Stimulated activated memory B cell treated with anti-CD40 and anti-IgM and Interleukin-4, amounts not matched to agents 10 μg/mL and 1 μg/mL and 100 μg/mL, for 72 hours (primary cell): ENCODE data around the gene OR51V1.
"Not testable (repeated sequence)": the region's sequence is repeated elsewhere in the genome, so short reads cannot be mapped to it uniquely, and the experiment has no call there.

Source experiments
- ATAC-seq: fragments of 150-1000 bp; cut with Tn5 transposase; 2 replicates; pipeline ENCODE4 v1.10.0; 2021
- H3K27ac Mint-ChIP-seq: one replicate; pipeline ENCODE4 v1.8.0; 2022; ENCODE audit warnings: mild to moderate bottlenecking, mixed read lengths
- H3K27me3 Mint-ChIP-seq: one replicate; pipeline ENCODE4 v1.8.0; 2022; ENCODE audit warnings: mixed read lengths
- H3K36me3 Mint-ChIP-seq: one replicate; pipeline ENCODE4 v1.8.0; 2022; ENCODE audit warnings: mixed read lengths
- H3K4me1 Mint-ChIP-seq: one replicate; pipeline ENCODE4 v1.8.0; 2022; ENCODE audit warnings: mixed read lengths
- H3K4me3 Mint-ChIP-seq: one replicate; pipeline ENCODE4 v1.8.0; 2022; ENCODE audit warnings: mild to moderate bottlenecking, moderate library complexity, mixed read lengths
- H3K9me3 Mint-ChIP-seq: one replicate; pipeline ENCODE4 v1.8.0; 2022; ENCODE audit warnings: mixed read lengths

The OR51V1 gene

DNA sequence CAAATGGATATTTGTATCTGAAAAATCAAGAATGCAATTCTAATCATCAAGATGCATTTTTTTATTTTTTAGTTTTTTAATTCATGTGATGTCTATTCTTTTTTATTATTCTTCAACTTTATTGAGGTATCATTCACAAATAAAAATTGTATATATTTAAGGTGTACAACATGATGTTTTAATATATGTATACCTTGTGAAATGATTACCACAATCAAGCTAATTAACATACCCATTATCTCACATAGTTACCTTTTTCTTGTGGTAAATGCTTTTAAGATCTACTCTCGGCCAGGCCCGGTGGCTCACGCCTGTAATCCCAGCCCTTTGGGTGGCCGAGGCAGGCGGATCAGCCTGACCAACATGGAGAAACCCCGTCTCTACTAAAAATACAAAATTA, 22.7 kb upstream of the OR51V1 start:
- no peaks in the 10 kb centered on the region for H3K36me3 Mint-ChIP-seq
- H3K9me3 Mint-ChIP-seq: peaks cover 3% of the 10 kb centered on the region
- ATAC-seq: no peak
- H3K4me1 Mint-ChIP-seq: no peaks in the 10 kb centered on the region
- H3K27me3 Mint-ChIP-seq: peaks cover 8% of the 10 kb centered on the region
- H3K27ac Mint-ChIP-seq: no peak overlapping the region
- no peak overlapping the region for H3K4me3 Mint-ChIP-seq

- no peak for ATAC-seq
- H3K4me1 Mint-ChIP-seq: no peaks in the 10 kb centered on the region
- no peaks in the 10 kb centered on the region for H3K36me3 Mint-ChIP-seq
- peaks cover 3% of the 10 kb centered on the region for H3K9me3 Mint-ChIP-seq
- no peak overlapping the region for H3K27ac Mint-ChIP-seq
- H3K4me3 Mint-ChIP-seq: no peak overlapping the region
- H3K27me3 Mint-ChIP-seq: no peaks in the 10 kb centered on the region
Measured at GRCh38 chr11:5210376-5210885, 9.9 kb upstream of the OR51V1 start.

DNA sequence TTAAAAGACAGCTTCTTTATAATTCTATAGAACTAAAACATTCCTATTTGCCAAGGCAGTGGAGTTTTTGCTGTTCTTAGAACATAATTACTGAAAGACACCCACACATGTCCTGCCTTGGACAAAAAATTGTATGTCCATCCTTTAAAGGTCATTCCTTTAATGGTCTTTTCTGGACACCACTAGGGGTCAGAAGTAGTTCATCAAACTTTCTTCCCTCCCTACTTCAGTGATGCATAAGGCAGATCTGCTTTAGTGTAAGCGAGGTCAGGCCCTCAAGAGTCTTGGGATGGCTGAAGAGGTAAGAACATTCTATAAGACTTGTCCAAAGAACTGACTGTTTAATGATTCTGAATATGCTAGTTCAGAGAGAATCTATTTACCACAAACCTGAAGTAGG, 4.3 kb upstream of the OR51V1 start:
- Mint-ChIP-seq H3K27me3 (peaks cover 24% of the 10 kb centered on the region), H3K36me3 (no peaks in the 10 kb centered on the region), H3K4me3 (no peak overlapping the region), H3K9me3 (no peaks in the 10 kb centered on the region), H3K4me1 (no peaks in the 10 kb centered on the region), H3K27ac (no peak overlapping the region)
- ATAC-seq: no peak

DNA sequence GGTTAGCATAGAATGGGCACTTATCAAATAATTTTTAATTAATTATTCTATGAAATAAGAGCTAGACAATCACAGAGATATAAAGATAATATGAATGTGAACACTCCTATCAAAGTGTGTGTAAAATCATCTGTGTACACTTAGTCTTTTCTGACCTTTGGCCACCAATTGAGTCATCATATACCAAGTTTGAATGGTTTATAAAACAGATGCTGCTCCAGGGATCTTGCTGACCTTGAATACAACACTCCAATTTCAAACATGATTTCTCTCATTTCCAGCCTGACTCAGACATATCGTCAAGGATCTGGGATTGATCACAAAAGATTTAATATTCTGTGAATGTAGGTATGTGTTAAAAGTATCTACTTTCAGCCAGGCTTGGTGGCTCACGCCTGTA, 2.9 kb upstream of the OR51V1 start:
- H3K36me3 Mint-ChIP-seq: no peaks in the 10 kb centered on the region
- H3K27me3 Mint-ChIP-seq: peaks cover 28% of the 10 kb centered on the region
- no peak overlapping the region for H3K27ac Mint-ChIP-seq
- ATAC-seq: no peak
- no peaks in the 10 kb centered on the region for H3K4me1 Mint-ChIP-seq
- H3K4me3 Mint-ChIP-seq: no peak overlapping the region
- no peaks in the 10 kb centered on the region for H3K9me3 Mint-ChIP-seq

DNA sequence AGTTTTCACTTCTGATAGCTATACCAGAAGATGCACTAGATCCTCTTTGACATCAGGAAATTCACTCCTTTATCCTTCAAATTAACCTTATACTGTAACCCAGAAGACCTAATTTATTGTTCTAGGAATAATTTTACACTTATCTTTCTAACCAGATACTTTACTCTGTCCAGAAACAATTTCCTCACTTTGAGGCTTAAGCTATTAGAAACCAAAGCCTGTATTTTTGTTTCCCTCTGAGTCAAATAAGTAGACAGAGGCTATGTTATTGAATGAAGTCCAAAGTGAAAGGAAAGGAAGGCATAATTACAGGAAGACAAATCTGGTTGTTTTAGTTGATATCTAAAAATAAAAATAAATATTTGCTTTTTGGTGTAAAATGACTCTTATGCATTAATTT, 2.2 kb downstream of the OR51V1 start:
- H3K36me3 Mint-ChIP-seq: no peaks in the 10 kb centered on the region
- no peak overlapping the region for H3K4me3 Mint-ChIP-seq
- no peak for ATAC-seq
- H3K9me3 Mint-ChIP-seq: peaks cover under 1% of the 10 kb centered on the region
- no peaks in the 10 kb centered on the region for H3K4me1 Mint-ChIP-seq
- peaks cover 28% of the 10 kb centered on the region for H3K27me3 Mint-ChIP-seq
- no peak overlapping the region for H3K27ac Mint-ChIP-seq

GRCh38 chr11:5197536-5197935, 2.9 kb downstream of the OR51V1 start:
- H3K27me3 Mint-ChIP-seq: peaks cover 20% of the 10 kb centered on the region
- ATAC-seq: no peak
- H3K27ac Mint-ChIP-seq: no peak overlapping the region
- H3K9me3 Mint-ChIP-seq: peaks cover 4% of the 10 kb centered on the region
- H3K4me3 Mint-ChIP-seq: no peak overlapping the region
- H3K36me3 Mint-ChIP-seq: no peaks in the 10 kb centered on the region
- H3K4me1 Mint-ChIP-seq: no peaks in the 10 kb centered on the region

GRCh38 chr11:5196731-5197130, 3.8 kb downstream of the OR51V1 start:
- Mint-ChIP-seq H3K27ac (no peak overlapping the region), H3K36me3 (no peaks in the 10 kb centered on the region), H3K4me3 (no peak overlapping the region), H3K9me3 (peaks cover 4% of the 10 kb centered on the region), H3K4me1 (no peaks in the 10 kb centered on the region), H3K27me3 (peaks cover 14% of the 10 kb centered on the region)
- no peak for ATAC-seq

DNA sequence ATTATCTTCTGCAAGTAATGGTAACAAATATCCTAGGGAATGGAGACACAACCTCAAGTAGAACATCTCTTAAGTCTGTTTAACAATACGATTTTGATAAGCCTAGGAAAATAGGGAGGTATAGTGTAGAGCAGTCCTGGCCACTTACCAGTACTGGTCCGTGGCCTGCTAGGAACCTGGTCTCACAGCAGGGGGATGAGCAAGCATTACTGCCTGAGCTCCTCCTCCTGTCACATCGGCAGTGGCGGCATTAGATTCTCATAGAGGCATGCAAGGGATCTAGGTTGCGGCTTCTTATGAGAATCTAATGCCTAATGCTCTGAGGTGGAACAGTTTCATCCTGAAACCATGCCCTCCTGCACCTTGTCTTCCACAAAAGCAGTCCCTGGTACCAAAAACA, 4.4 kb downstream of the OR51V1 start:
- Mint-ChIP-seq H3K4me1 (no peaks in the 10 kb centered on the region), H3K9me3 (peaks cover 4% of the 10 kb centered on the region), H3K36me3 (no peaks in the 10 kb centered on the region), H3K27me3 (peaks cover 14% of the 10 kb centered on the region), H3K4me3 (no peak overlapping the region), H3K27ac (no peak overlapping the region)
- no peak for ATAC-seq

GRCh38 chr11:5192738-5193137, 7.7 kb downstream of the OR51V1 start:
- H3K4me3 Mint-ChIP-seq: no peak overlapping the region
- no peak overlapping the region for H3K27ac Mint-ChIP-seq
- no peaks in the 10 kb centered on the region for H3K27me3 Mint-ChIP-seq
- H3K9me3 Mint-ChIP-seq: peaks cover 14% of the 10 kb centered on the region
- H3K4me1 Mint-ChIP-seq: no peaks in the 10 kb centered on the region
- ATAC-seq: no peak
- no peaks in the 10 kb centered on the region for H3K36me3 Mint-ChIP-seq

DNA sequence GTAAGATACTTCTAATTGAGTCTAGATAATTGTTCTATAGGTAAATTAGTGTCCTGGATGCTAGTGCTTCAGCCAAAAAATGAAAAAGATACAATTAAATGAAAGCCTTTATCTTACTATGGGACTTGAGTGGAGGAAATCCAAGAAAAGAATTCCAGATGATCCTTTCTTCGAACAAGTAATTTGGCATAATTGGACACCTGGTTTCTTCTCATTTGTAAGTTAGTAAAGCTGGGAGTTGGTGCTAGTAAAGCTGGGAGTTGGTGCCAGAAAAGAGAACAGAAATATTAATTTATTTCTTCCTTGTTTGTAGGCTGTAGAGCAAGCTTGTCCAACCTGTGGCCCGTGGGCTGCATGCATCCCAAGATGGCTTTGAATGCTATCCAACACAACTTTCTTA, 12.3 kb downstream of the OR51V1 start:
- Mint-ChIP-seq H3K9me3 (peaks cover 13% of the 10 kb centered on the region), H3K4me1 (no peaks in the 10 kb centered on the region), H3K4me3 (no peak overlapping the region), H3K27ac (no peak overlapping the region), H3K36me3 (no peaks in the 10 kb centered on the region), H3K27me3 (no peaks in the 10 kb centered on the region)
- no peak for ATAC-seq

DNA sequence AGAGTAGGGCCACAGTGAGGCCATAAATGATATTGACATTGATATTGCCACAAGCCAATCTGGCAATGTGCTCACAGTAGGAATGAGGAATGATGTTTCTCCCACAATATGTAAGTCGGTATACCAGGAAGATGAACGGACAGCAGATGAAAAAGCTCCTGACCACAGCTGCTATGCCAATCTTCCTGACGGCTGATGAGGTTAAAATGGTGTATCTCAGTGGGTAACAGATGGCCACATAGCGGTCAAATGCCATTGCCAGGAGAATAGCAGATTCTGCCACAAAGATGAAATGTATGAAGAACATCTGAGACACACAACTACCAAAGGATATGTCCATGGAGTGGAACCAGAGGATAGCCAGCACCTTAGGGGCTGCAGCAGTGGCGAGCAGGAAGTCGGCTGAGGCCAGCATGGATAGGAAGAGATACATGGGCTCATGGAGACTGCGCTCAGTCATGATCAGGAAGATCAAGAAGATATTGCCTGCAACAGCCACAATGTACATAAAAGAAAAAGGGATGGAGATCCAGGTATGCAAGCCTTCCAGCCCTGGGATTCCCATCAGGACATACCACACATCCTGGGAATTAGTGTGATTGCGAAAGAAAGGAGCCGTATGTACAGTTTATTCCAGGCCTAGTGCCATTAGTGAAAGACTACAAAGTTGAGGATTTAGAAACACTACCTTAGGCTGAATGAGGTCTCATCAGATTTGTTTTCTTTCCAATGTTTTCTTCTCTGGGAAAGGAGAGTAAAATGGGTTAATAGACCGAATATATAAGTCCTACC, 22.2 kb downstream of the OR51V1 start:
- Mint-ChIP-seq H3K4me1 (no peaks in the 10 kb centered on the region), H3K4me3 (no peak overlapping the region), H3K27ac (no peak overlapping the region), H3K27me3 (no peaks in the 10 kb centered on the region), H3K36me3 (no peaks in the 10 kb centered on the region), H3K9me3 (no peaks in the 10 kb centered on the region)
- ATAC-seq: no peak

- H3K4me3 Mint-ChIP-seq: no peak overlapping the region
- H3K27me3 Mint-ChIP-seq: no peaks in the 10 kb centered on the region
- H3K9me3 Mint-ChIP-seq: no peaks in the 10 kb centered on the region
- ATAC-seq: no peak
- H3K27ac Mint-ChIP-seq: no peak overlapping the region
- H3K36me3 Mint-ChIP-seq: no peaks in the 10 kb centered on the region
- H3K4me1 Mint-ChIP-seq: no peaks in the 10 kb centered on the region
Measured at GRCh38 chr11:5174934-5175333, 25.5 kb downstream of the OR51V1 start.

DNA sequence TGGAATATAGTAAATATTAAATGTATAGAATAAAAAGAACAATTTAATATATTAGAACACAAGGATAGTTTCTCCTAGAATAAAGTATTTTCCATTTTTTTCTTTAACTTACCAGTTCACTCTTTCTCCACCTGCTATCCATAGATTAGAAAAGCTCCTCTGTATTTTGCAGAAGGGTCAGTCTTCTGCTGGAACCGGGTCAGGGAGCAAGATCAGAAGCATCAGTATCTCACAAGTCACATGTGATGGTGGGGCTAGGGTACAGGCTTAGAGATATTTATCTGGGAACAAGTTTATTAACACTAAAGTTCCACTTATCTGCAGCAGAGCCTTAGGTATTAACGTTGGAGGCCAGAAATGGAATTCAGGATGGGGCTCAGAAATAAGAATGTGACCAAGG, 28.6 kb downstream of the OR51V1 start:
- no peaks in the 10 kb centered on the region for H3K4me1 Mint-ChIP-seq
- no peak overlapping the region for H3K4me3 Mint-ChIP-seq
- no peaks in the 10 kb centered on the region for H3K36me3 Mint-ChIP-seq
- no peaks in the 10 kb centered on the region for H3K9me3 Mint-ChIP-seq
- H3K27me3 Mint-ChIP-seq: no peaks in the 10 kb centered on the region
- ATAC-seq: no peak
- H3K27ac Mint-ChIP-seq: no peak overlapping the region

DNA sequence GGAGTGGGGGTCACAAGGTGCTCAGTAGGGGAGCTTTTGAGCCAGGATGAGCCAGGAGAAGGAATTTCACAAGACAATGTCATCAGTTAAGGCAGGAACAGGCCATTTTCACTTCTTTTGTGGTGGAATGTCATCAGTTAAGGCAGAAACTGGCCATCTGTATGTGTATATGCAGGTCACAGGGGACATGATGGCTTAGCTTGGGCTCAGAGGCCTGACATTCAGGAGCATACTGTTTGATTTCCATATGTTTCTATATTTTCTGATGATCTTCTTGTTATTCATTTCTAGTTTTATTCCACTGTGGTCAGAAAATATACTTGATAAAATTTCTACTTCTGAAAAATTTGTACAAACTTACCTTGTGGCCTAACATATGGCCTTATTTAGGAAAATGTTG, 34.6 kb downstream of the OR51V1 start:
- peaks cover 36% of the 10 kb centered on the region for H3K27me3 Mint-ChIP-seq
- not testable (repeated sequence) for H3K4me1 Mint-ChIP-seq, ATAC-seq, H3K4me3 Mint-ChIP-seq, H3K36me3 Mint-ChIP-seq, H3K27ac Mint-ChIP-seq, H3K9me3 Mint-ChIP-seq

DNA sequence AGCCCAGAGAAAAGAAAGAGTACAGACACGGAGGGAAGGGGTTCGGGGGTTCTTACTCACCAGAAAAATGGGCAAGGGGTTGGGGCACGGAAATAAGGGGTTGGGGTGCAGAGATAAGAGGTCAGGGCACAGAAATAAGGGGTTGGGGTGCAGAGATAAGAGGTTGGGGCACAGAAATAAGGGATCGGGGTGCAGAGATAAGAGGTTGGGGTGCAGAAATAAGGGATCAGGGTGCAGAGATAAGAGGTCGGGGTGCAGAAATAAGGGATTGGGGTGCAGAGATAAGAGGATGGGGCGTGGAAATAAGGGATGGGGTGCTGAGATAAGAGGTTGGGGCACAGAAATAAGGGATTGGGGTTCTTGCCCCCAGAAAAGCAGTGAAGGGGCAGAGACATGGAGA, 35.7 kb downstream of the OR51V1 start:
- not testable (repeated sequence) for H3K36me3 Mint-ChIP-seq, H3K4me1 Mint-ChIP-seq, ATAC-seq, H3K4me3 Mint-ChIP-seq, H3K9me3 Mint-ChIP-seq, H3K27ac Mint-ChIP-seq
- H3K27me3 Mint-ChIP-seq: peaks cover 47% of the 10 kb centered on the region

DNA sequence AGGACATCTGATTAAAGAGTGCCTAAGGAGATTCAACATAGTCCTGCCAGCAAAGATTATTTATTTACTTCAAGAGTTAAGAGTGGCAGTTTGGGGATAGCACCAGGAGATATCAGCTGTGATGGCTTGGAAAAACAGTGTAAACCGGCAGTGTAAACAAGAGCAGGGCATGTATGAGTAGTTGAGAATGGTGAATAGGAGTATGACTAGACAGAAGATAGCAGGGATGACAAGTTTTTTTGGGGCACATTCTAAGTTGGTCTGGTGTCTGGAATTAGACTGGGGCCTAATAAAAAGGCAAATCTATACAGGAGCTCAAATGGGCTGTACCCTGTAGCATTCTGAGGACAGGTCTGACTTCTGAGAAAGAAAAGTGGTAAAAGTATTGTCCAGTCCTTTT, 39.4 kb downstream of the OR51V1 start:
- H3K27me3 Mint-ChIP-seq: peaks cover 51% of the 10 kb centered on the region
- H3K4me1 Mint-ChIP-seq, H3K36me3 Mint-ChIP-seq, H3K9me3 Mint-ChIP-seq, H3K4me3 Mint-ChIP-seq, ATAC-seq, H3K27ac Mint-ChIP-seq: not testable (repeated sequence)
